Prostate gland (tissue), 2 donors: Measurements from ENCODE around the gene TXNRD2. TPM values are rescaled to one million over a fixed set of nuclear protein-coding genes. Genes with fewer than 3 reads are reported as not detected.

Experiments used
- DNase-seq: peaks from one replicate; pipeline ENCODE4 v3.0.0-alpha.2; 2019; ENCODE audit warnings: low spot score
- H3K27ac ChIP-seq, 2 donors: fragments of 200-600 bp; sonication (generic); 2 replicates each; pipeline ENCODE4 v1.5.1; 2017 to 2019
- H3K27me3 ChIP-seq: fragments of 200-600 bp; sonication (generic); replicated peaks from 2 replicates; pipeline ENCODE4 v1.5.1; 2019; ENCODE audit not compliant: insufficient read depth
- H3K36me3 ChIP-seq, 2 donors: fragments of 200-600 bp; sonication (generic); 1 replicate in 1 of 2; 2 replicates in 1 of 2; pipeline versions ENCODE4 v1.5.1 to v1.8.1; 2017 to 2019
- H3K4me1 ChIP-seq: fragments of 200-600 bp; sonication (generic); replicated peaks from 2 replicates; pipeline ENCODE4 v1.5.1; 2019
- H3K4me3 ChIP-seq, 2 donors: fragments of 200-600 bp; sonication (generic); 2 replicates each; pipeline ENCODE4 v1.5.1; 2017 to 2019
- H3K9me3 ChIP-seq: fragments of 200-600 bp; sonication (generic); 2 replicates; pipeline ENCODE4 v1.5.1; 2017
- POLR2A ChIP-seq: fragments of 450-650 bp; IDR thresholded peaks from one replicate; pipeline ENCODE4 v1.6.1; 2016; ENCODE audit warnings: antibody characterized with exemption, mild to moderate bottlenecking
- POLR2AphosphoS5 ChIP-seq: sonication (generic); formaldehyde crosslinking; IDR thresholded peaks from one replicate; pipeline ENCODE4 v1.6.1; 2017; ENCODE audit warnings: antibody characterized with exemption
- WGBS: methylation state at CpG from one replicate; pipeline ENCODE4 v1.1.5; 2018; 5-methylcytosine and 5-hydroxymethylcytosine counted together
- intact Hi-C: fragments of 100-400 bp; cut with DNase I; formaldehyde crosslinking; loops from one replicate; pipeline ENCODE4 v1.14.2; 2022
- total RNA-seq, 2 donors: library from RNA; depleted of rRNA; stranded (reverse); fragments of >200 nt; gene quantifications; one replicate each; pipeline ENCODE4 v1.1.0, GENCODE V29; 2016
- TF ChIP-seq, protein P1 (sequence below), 4 experiments: fragments of 200-600 bp in 2 of 4; fragments of 450-650 bp in 2 of 4; sonication (generic) in 2 of 4; IDR thresholded peaks; 1 replicate in 3 of 4; 2 replicates in 1 of 4; pipeline ENCODE4 v1.5.1; 2016 to 2019; ENCODE audit warnings: antibody characterized with exemption in 4 of 4, mild to moderate bottlenecking in 2 of 4, moderate library complexity in 2 of 4

TXNRD2 gene
- total RNA-seq, 2 donors from 2014 or later = 62.1 to 84.5 TPM

DNA sequence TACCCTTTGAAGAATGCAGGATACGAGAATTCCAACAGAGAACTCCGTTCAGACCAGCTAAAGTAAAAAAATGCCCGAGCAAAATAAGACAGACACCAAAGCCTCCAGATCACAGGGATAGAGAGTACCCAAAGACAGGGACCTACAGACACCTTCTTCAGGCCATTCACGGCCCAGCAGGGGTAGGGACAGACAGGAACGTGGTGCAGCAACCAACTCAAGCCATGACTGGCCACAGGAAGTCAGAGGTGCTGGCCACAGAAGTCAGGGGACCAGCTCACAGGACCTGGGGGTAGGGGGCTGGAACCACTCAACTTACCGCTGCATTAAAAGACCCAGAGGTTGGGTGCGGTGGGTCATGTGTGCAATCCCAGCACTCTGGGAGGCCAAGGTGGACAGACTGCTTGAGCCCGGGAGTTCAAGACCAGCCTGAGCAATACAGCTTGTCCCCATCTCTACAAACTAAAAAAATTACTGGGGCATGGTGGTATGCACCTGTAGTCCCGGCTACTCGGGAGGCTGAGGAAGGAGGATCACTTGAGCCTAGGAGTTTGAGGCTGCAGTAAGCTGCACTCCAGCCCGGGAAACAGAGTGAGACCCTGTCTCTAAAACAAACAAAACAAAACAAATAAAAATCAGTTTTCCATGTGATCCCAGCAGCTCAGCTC, 39.9 kb downstream of the TXNRD2 start:
- TF ChIP-seq POLR2AphosphoS5 (no peak), POLR2A (no peak)
- TF ChIP-seq, protein P1, sequence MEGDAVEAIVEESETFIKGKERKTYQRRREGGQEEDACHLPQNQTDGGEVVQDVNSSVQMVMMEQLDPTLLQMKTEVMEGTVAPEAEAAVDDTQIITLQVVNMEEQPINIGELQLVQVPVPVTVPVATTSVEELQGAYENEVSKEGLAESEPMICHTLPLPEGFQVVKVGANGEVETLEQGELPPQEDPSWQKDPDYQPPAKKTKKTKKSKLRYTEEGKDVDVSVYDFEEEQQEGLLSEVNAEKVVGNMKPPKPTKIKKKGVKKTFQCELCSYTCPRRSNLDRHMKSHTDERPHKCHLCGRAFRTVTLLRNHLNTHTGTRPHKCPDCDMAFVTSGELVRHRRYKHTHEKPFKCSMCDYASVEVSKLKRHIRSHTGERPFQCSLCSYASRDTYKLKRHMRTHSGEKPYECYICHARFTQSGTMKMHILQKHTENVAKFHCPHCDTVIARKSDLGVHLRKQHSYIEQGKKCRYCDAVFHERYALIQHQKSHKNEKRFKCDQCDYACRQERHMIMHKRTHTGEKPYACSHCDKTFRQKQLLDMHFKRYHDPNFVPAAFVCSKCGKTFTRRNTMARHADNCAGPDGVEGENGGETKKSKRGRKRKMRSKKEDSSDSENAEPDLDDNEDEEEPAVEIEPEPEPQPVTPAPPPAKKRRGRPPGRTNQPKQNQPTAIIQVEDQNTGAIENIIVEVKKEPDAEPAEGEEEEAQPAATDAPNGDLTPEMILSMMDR (IDR thresholded peaks at IDR 0.05) = no peak
- no peak for DNase-seq
- Histone ChIP-seq H3K27me3 (no peaks in the 10 kb centered on the region), H3K4me1 (peaks cover 12% of the 10 kb centered on the region), H3K4me3 (no peak overlapping the region), H3K9me3 (no peaks in the 10 kb centered on the region), H3K27ac (no peak overlapping the region), H3K36me3 (no peaks in the 10 kb centered on the region)
- WGBS = 83% methylated on average over 11 of the region's 11 CpGs
- intact Hi-C loops = no loop called here

DNA sequence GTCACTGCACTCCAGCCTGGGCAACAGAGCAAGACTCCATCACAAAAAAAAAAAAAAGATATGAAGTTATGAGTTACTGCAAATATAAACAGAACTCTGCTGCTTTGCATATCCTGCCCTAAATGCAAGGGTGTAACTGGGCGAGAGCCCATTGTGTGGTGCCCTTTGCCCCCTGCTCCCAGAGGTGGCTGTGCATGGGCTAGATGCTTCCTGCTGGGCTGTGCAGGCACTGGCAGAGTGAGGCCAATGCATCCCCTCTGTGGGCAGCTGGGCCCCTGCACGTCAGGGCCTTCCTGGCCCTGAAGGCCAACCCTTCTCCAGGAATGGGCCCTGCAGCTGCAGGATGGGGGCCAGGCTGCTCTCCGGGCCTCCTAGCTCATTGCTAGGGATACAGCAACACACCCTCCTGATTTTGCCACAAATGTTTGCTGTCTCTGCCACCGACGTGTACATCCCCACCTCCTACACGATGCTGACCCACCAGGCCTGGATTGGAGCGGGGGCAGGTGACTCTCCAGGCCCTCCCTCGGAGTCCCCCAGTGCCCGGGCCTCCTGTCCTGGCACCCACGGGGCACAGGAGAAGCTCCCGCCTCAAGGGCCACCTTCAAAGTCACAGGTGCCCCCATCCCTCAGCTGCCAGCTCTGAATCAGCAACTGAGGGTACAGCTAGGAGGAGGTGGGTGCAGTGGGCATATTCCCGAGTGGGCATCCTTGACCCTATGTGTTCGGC, 40.7 kb downstream of the TXNRD2 start:
- Histone ChIP-seq H3K27me3 (no peaks in the 10 kb centered on the region), H3K9me3 (no peaks in the 10 kb centered on the region), H3K4me1 (peaks cover 12% of the 10 kb centered on the region), H3K27ac (no peak overlapping the region), H3K4me3 (no peak overlapping the region), H3K36me3 (no peaks in the 10 kb centered on the region)
- WGBS = 89% methylated on average over 13 of the region's 13 CpGs
- TF ChIP-seq POLR2A (no peak), POLR2AphosphoS5 (no peak)
- TF ChIP-seq, protein P1 (IDR thresholded peaks at IDR 0.05) = no peak
- intact Hi-C loops = no loop called here
- DNase-seq = no peak

DNA sequence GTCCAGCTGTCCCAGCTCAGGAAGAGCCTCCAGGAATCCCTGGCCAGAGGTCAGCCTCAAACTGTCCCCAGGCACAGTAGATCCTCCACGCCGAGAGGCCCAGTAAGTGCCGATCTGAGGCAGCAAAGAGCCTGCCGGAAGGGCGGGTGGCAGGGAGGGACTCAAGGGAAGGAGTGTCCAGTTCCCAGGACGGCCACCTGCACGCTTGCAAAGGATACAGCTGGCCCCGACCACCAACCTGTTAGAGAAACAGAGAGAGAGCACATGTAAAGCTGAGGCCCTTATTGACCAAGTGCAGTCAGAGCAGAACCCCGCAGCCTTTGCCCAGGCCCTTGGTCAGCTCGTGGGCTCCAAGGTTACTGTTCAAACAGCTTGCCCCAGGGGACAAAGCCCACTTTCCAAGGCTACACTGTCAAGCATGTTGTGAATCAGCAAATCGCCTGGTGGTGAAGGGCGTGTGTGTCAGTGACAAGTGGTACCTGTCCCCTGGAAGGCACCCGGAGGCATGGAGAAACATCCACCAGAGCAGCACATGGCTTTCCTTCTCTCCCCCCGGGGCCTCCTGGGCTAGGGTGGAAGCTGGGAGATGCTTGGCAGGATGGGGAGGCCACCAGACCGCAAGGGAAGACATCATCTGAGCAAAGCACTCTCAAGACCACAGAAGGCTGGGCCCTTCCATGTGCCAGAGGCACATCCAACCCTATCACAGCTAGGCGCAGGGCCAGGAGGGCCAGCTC, 42.6 kb downstream of the TXNRD2 start:
- no peaks in the 10 kb centered on the region for H3K36me3 ChIP-seq
- TF ChIP-seq POLR2AphosphoS5 (no peak), POLR2A (no peak)
- TF ChIP-seq, protein P1 (IDR thresholded peaks at IDR 0.05) = no peak
- no peaks in the 10 kb centered on the region for H3K9me3 ChIP-seq
- 91% methylated on average over 15 of the region's 16 CpGs for WGBS
- peaks cover 5% of the 10 kb centered on the region for H3K4me1 ChIP-seq
- intact Hi-C loops = no loop called here
- H3K27ac ChIP-seq = no peak overlapping the region
- DNase-seq = no peak
- H3K27me3 ChIP-seq = no peaks in the 10 kb centered on the region
- H3K4me3 ChIP-seq = no peak overlapping the region

DNA sequence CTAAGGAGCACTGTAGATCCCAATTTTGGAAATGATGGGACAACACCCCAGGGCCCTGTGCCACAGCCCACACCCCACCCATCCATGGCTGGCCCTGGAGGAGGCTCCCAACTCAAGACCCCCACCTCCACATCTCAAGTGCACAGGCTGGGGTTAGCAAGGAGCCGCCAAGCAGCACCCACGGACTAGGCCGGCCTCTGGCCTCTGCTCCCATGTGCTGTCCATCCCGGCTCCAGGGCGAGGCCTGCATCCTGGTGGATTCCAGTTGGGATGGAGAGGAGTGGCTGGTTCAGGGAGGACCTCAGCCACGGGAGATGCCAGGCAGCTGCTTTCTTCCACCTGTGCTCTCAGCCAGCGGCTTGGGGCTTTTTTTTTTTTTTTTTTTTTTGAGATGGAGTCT, 43.5 kb downstream of the TXNRD2 start:
- no peak overlapping the region for H3K4me3 ChIP-seq
- TF ChIP-seq POLR2AphosphoS5 (no peak), POLR2A (no peak)
- TF ChIP-seq, protein P1 (IDR thresholded peaks at IDR 0.05) = no peak
- DNase-seq = no peak
- H3K27me3 ChIP-seq = no peaks in the 10 kb centered on the region
- intact Hi-C loops = no loop called here
- WGBS = 82% methylated on average over 7 of the region's 7 CpGs
- H3K9me3 ChIP-seq = no peaks in the 10 kb centered on the region
- H3K36me3 ChIP-seq = no peaks in the 10 kb centered on the region
- H3K27ac ChIP-seq = no peak overlapping the region
- peaks cover 5% of the 10 kb centered on the region for H3K4me1 ChIP-seq
